GM23248 (cell line): ENCODE data around the gene NT5DC1.

ENCODE experiments used
- EZH2 ChIP-seq: fragments of 200-600 bp; sonication (generic); IDR thresholded peaks from 2 replicates; pipeline ENCODE4 v1.6.1; 2018; ENCODE audit warnings: antibody characterized with exemption, mild to moderate bottlenecking; ENCODE audit not compliant: insufficient read depth, poor library complexity, severe bottlenecking
- EZH2phosphoT487 ChIP-seq: fragments of 200-600 bp; sonication (generic); IDR thresholded peaks from 2 replicates; pipeline ENCODE4 v1.6.1; 2018; ENCODE audit warnings: antibody characterized with exemption, moderate library complexity, mild to moderate bottlenecking, low read depth; ENCODE audit not compliant: insufficient read depth

GRCh38 chr6:116165596-116165995 lies 64.9 kb downstream of the NT5DC1 start:
- TF ChIP-seq EZH2 (no peak), EZH2phosphoT487 (no peak)
